Neural progenitor cell (in vitro differentiated cells): Measurements from ENCODE around the gene HK2. TPM values are rescaled to one million over a fixed set of nuclear protein-coding genes. Genes with fewer than 3 reads are reported as not detected.

Experiments used
- DNase-seq: peaks from one replicate; pipeline ENCODE4 v3.0.0-alpha.2; 2016; ENCODE audit warnings: low spot score
- H2AFZ ChIP-seq: fragments of 200-600 bp; sonication (generic); replicated peaks from 2 replicates; pipeline ENCODE4 v1.6.1; 2016; ENCODE audit warnings: antibody characterized with exemption
- H3F3A ChIP-seq: fragments of 200-600 bp; sonication (generic); 2 replicates; pipeline ENCODE4 v1.6.1; 2016; ENCODE audit warnings: antibody characterized with exemption, low read depth
- H3K27ac ChIP-seq: fragments of 200-600 bp; sonication (generic); 2 replicates; pipeline ENCODE4 v1.5.1; 2016; ENCODE audit warnings: mild to moderate bottlenecking
- H3K27me3 ChIP-seq: fragments of 200-600 bp; sonication (generic); 2 replicates; pipeline ENCODE4 v1.6.1; 2016; ENCODE audit warnings: mild to moderate bottlenecking, moderate library complexity
- H3K36me3 ChIP-seq: fragments of 200-600 bp; sonication (generic); 2 replicates; pipeline ENCODE4 v1.5.1; 2016
- H3K4me1 ChIP-seq: fragments of 200-600 bp; sonication (generic); 2 replicates; pipeline ENCODE4 v1.6.1; 2016; ENCODE audit warnings: mixed run types
- H3K4me2 ChIP-seq: fragments of 200-600 bp; sonication (generic); 2 replicates; pipeline ENCODE4 v1.6.1; 2016
- H3K4me3 ChIP-seq: fragments of 200-600 bp; sonication (generic); 2 replicates; pipeline ENCODE4 v1.5.1; 2016
- H3K79me2 ChIP-seq: fragments of 200-600 bp; sonication (generic); 2 replicates; pipeline ENCODE4 v1.6.1; 2016; ENCODE audit warnings: low read depth
- H3K9ac ChIP-seq: fragments of 200-600 bp; sonication (generic); 2 replicates; pipeline ENCODE4 v1.6.1; 2016
- H3K9me3 ChIP-seq: fragments of 200-600 bp; sonication (generic); 2 replicates; pipeline ENCODE4 v1.5.1; 2016; ENCODE audit warnings: low read depth
- H4K20me1 ChIP-seq: fragments of 200-600 bp; sonication (generic); 2 replicates; pipeline ENCODE4 v1.6.1; 2016; ENCODE audit warnings: low read depth
- H3K27ac Mint-ChIP-seq: 3 replicates; pipeline ENCODE4 v1.8.0; 2021; ENCODE audit warnings: mixed read lengths
- H3K27me3 Mint-ChIP-seq: 2 replicates; pipeline ENCODE4 v1.8.0; 2022; ENCODE audit warnings: low read depth, mild to moderate bottlenecking, inconsistent platforms, moderate library complexity, mixed read lengths; ENCODE audit not compliant: insufficient read depth
- H3K36me3 Mint-ChIP-seq: 3 replicates; pipeline ENCODE4 v1.8.0; 2021; ENCODE audit warnings: mixed read lengths
- H3K4me1 Mint-ChIP-seq: 3 replicates; pipeline ENCODE4 v1.8.0; 2021; ENCODE audit warnings: mixed read lengths
- H3K4me3 Mint-ChIP-seq: 3 replicates; pipeline ENCODE4 v1.8.0; 2021; ENCODE audit warnings: mild to moderate bottlenecking, moderate library complexity, mixed read lengths
- H3K9me3 Mint-ChIP-seq: 3 replicates; pipeline ENCODE4 v1.8.0; 2020; ENCODE audit warnings: mixed read lengths
- EZH2 ChIP-seq: fragments of 200-600 bp; sonication (generic); IDR thresholded peaks from 2 replicates; pipeline ENCODE4 v1.6.1; 2017; ENCODE audit warnings: antibody characterized with exemption, mild to moderate bottlenecking, moderate library complexity
- EZH2phosphoT487 ChIP-seq: fragments of 200-600 bp; sonication (generic); IDR thresholded peaks from 2 replicates; pipeline ENCODE4 v1.6.1; 2017; ENCODE audit warnings: antibody characterized with exemption
- total RNA-seq: library from RNA; depleted of rRNA; stranded (reverse); fragments of >200 nt; gene quantifications from 2 replicates; pipeline ENCODE4 v1.2.3, GENCODE V29; 2015; ENCODE audit warnings: low replicate concordance
- TF ChIP-seq, protein P1 (sequence below): fragments of 200-600 bp; sonication (generic); IDR thresholded peaks from 2 replicates; pipeline ENCODE4 v1.5.1; 2017; ENCODE audit warnings: antibody characterized with exemption, mild to moderate bottlenecking

Gene HK2
- total RNA-seq, 1 donor from 2014 or later = 61.8 TPM

DNA sequence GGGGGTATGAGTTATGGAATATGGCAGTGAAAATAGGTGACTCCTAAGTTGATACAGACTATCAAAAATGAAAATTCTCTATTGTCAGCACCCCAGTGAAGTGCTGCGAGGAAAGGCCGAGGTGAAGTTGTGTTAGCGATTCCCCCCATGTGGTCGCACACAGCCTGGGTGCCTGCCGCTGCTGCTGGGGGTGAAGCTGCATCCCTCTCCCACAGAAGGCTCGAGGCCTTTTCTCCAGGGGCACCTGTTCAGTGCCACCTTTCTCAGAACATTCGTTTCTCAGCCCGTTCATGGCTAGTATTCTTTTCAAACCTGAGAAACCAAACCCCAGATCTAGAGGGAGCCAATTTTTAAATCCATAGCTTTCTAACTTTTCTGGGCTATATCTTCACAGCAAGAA lies 23.8 kb downstream of the HK2 start:
- Histone ChIP-seq H3K4me1 (no peaks in the 10 kb centered on the region), H3K27ac (no peak overlapping the region), H3K79me2 (peaks cover 56% of the 10 kb centered on the region), H3K9ac (no peak overlapping the region), H4K20me1 (peaks cover 98% of the 10 kb centered on the region), H3K4me2 (no peak overlapping the region), H3K36me3 (peaks cover 4% of the 10 kb centered on the region), H2AFZ (no peak overlapping the region), H3K4me3 (no peak overlapping the region), H3K9me3 (no peaks in the 10 kb centered on the region), H3K27me3 (no peaks in the 10 kb centered on the region), H3F3A (no peaks in the 10 kb centered on the region)
- no peaks in the 10 kb centered on the region for H3K27me3 Mint-ChIP-seq
- DNase-seq = no peak
- H3K9me3 Mint-ChIP-seq = no peaks in the 10 kb centered on the region
- no peak overlapping the region for H3K4me3 Mint-ChIP-seq
- no peak overlapping the region for H3K27ac Mint-ChIP-seq
- H3K4me1 Mint-ChIP-seq = no peaks in the 10 kb centered on the region
- H3K36me3 Mint-ChIP-seq = peaks cover 30% of the 10 kb centered on the region
- TF ChIP-seq EZH2phosphoT487 = no peak
- TF ChIP-seq, protein P1, sequence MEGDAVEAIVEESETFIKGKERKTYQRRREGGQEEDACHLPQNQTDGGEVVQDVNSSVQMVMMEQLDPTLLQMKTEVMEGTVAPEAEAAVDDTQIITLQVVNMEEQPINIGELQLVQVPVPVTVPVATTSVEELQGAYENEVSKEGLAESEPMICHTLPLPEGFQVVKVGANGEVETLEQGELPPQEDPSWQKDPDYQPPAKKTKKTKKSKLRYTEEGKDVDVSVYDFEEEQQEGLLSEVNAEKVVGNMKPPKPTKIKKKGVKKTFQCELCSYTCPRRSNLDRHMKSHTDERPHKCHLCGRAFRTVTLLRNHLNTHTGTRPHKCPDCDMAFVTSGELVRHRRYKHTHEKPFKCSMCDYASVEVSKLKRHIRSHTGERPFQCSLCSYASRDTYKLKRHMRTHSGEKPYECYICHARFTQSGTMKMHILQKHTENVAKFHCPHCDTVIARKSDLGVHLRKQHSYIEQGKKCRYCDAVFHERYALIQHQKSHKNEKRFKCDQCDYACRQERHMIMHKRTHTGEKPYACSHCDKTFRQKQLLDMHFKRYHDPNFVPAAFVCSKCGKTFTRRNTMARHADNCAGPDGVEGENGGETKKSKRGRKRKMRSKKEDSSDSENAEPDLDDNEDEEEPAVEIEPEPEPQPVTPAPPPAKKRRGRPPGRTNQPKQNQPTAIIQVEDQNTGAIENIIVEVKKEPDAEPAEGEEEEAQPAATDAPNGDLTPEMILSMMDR = no peak

DNA sequence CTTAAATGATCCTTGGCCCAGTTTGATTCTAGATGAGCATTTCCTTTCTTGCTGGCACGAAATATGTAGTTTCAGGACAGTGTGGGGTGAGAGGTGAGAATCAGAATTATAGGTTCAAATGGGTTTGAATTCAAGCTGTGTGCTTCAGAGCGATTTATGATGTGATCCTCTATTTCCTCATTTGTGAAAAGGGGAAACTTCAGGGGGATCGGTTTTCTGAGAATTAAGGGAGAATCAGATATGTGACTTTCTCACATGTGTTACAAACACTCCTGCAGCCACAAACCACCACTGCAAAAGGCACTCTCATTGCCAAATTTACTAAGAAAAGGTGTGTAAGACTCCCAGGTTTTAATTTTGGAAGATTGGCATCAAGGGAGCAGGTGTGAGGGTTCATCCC lies 24.4 kb downstream of the HK2 start:
- Histone ChIP-seq H3K4me1 (no peaks in the 10 kb centered on the region), H4K20me1 (peaks cover 98% of the 10 kb centered on the region), H3K9ac (no peak overlapping the region), H3K36me3 (peaks cover 4% of the 10 kb centered on the region), H3K4me3 (no peak overlapping the region), H3K4me2 (no peak overlapping the region), H3K79me2 (peaks cover 56% of the 10 kb centered on the region), H2AFZ (no peak overlapping the region), H3K27me3 (no peaks in the 10 kb centered on the region), H3F3A (no peaks in the 10 kb centered on the region), H3K27ac (no peak overlapping the region), H3K9me3 (no peaks in the 10 kb centered on the region)
- TF ChIP-seq EZH2phosphoT487 (no peak), EZH2 (no peak)
- TF ChIP-seq, protein P1 = no peak
- Mint-ChIP-seq H3K9me3 (no peaks in the 10 kb centered on the region), H3K27ac (no peak overlapping the region), H3K4me1 (no peaks in the 10 kb centered on the region), H3K36me3 (peaks cover 28% of the 10 kb centered on the region), H3K4me3 (no peak overlapping the region), H3K27me3 (no peaks in the 10 kb centered on the region)
- no peak for DNase-seq

DNA sequence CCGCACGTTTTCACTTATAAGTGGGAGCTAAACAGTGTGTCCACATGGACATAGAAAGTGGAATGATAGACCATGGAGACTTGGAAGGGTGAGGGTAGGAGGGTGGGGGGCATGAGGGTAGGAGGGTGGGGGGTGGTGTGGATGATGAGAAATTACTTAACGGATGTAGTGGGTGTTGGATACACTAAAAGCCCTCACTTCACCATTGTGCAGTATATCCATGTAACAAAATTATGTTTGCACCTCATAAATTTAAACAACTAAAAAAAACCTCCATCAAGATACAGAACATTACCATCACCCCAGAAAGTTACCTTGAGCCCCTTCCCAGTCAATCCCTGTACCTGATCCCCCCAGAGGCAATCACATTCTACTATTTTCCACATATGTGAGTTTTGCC lies 26.2 kb downstream of the HK2 start:
- Histone ChIP-seq H3K9ac (no peak overlapping the region), H3F3A (no peaks in the 10 kb centered on the region), H3K27ac (no peak overlapping the region), H3K79me2 (peaks cover 55% of the 10 kb centered on the region), H4K20me1 (peaks cover 99% of the 10 kb centered on the region), H3K9me3 (no peaks in the 10 kb centered on the region), H3K36me3 (peaks cover 4% of the 10 kb centered on the region), H3K27me3 (no peaks in the 10 kb centered on the region), H2AFZ (no peak overlapping the region), H3K4me3 (no peak overlapping the region), H3K4me1 (no peaks in the 10 kb centered on the region), H3K4me2 (no peak overlapping the region)
- TF ChIP-seq, protein P1 = no peak
- TF ChIP-seq EZH2phosphoT487 (no peak), EZH2 (no peak)
- Mint-ChIP-seq H3K27ac (no peak overlapping the region), H3K4me3 (no peak overlapping the region), H3K9me3 (no peaks in the 10 kb centered on the region), H3K27me3 (no peaks in the 10 kb centered on the region), H3K36me3 (peaks cover 22% of the 10 kb centered on the region), H3K4me1 (no peaks in the 10 kb centered on the region)
- no peak for DNase-seq

DNA sequence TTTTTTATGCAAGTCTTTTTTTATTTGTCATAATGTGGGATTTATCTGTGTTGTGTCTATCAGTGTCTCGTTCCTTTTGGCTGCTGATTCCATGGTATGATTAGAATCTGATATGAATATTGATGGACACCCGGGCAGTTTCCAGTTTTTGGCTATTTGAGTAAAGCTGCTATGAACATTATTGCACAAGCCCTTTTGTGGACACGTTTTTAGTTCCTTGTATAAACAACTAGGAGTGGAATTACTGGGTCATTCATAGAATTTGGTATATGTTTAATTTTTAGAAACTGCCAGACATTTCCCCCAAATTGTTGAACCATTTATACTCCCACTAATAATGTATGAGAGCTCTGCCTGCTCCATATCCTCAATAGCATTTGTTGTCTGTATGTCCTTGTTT lies 26.6 kb downstream of the HK2 start:
- H3K36me3 Mint-ChIP-seq = peaks cover 18% of the 10 kb centered on the region
- peaks cover 56% of the 10 kb centered on the region for H3K79me2 ChIP-seq
- H3K27ac ChIP-seq = no peak overlapping the region
- H3K4me3 Mint-ChIP-seq = no peak overlapping the region
- H3K27me3 ChIP-seq = no peaks in the 10 kb centered on the region
- no peak overlapping the region for H2AFZ ChIP-seq
- H3K9ac ChIP-seq = no peak overlapping the region
- H3K4me2 ChIP-seq = no peak overlapping the region
- H3K27me3 Mint-ChIP-seq = no peaks in the 10 kb centered on the region
- H3K27ac Mint-ChIP-seq = no peak overlapping the region
- H3K4me3 ChIP-seq = no peak overlapping the region
- no peaks in the 10 kb centered on the region for H3K4me1 ChIP-seq
- DNase-seq = no peak
- H4K20me1 ChIP-seq = peaks cover 99% of the 10 kb centered on the region
- no peaks in the 10 kb centered on the region for H3K9me3 ChIP-seq
- H3K36me3 ChIP-seq = peaks cover under 1% of the 10 kb centered on the region
- no peak for TF ChIP-seq EZH2phosphoT487
- TF ChIP-seq EZH2 = no peak
- TF ChIP-seq, protein P1 = no peak
- no peaks in the 10 kb centered on the region for H3F3A ChIP-seq
- H3K4me1 Mint-ChIP-seq = no peaks in the 10 kb centered on the region
- no peaks in the 10 kb centered on the region for H3K9me3 Mint-ChIP-seq
